ENCODE data around the gene ARL16. TPM values are rescaled to one million over a fixed set of nuclear protein-coding genes. Genes with fewer than 3 reads are reported as not detected.

The ARL16 gene
- total and polyA plus RNA-seq, 3 experiments from 2014 or later, result 16.3 to 33.0 (median 19.7) TPM

GRCh38 chr17:81656835-81657234 lies 26.8 kb downstream of the ARL16 start:
- POLR2A ChIA-PET, result no interaction called here
- Mint-ChIP-seq H3K27ac (no peak overlapping the region), H3K36me3 (peaks cover 0 to 2% (median 0%) of the 10 kb centered on the region in 3 donors), H3K4me1 (peaks cover 3 to 14% (median 6%) of the 10 kb centered on the region in 3 donors), H3K9me3 (no peaks in the 10 kb centered on the region), H3K27me3 (peaks cover 3 to 8% of the 10 kb centered on the region in 2 donors), H3K4me3 (no peak overlapping the region)
- no peak overlapping the region for H3K27ac ChIP-seq (ENCODE audit: low read depth, low read length)
- DNase-seq, result no peak
- peaks cover 9% of the 10 kb centered on the region for H3K4me1 ChIP-seq (ENCODE audit: insufficient read depth, low read length)
- no peaks in the 10 kb centered on the region for H3K36me3 ChIP-seq (ENCODE audit: insufficient read depth, low read length)
- no peak overlapping the region for H3K4me3 ChIP-seq (ENCODE audit: low read length)
- no peaks in the 10 kb centered on the region for H3K27me3 ChIP-seq (ENCODE audit: insufficient read depth, low read length, poor library complexity, severe bottlenecking)
- no peaks in the 10 kb centered on the region for H3K9me3 ChIP-seq (ENCODE audit: low read length)
- CTCF ChIA-PET, result interaction anchor here (1.3 kb wide), 1 partner anchor 11 kb away, joined by 3 read pairs; no protein-coding TSS in a partner anchor

- no peaks in the 10 kb centered on the region for H3K9me3 ChIP-seq (ENCODE audit: low read length)
- H3K4me3 Mint-ChIP-seq, result no peak within 1 kb of the TSS
- H3K36me3 ChIP-seq (ENCODE audit: insufficient read depth, low read length), result no peaks in the 10 kb centered on the region
- H3K4me1 Mint-ChIP-seq, result peaks cover 3 to 16% (median 6%) of the 10 kb centered on the region in 3 donors
- H3K9me3 Mint-ChIP-seq, result no peaks in the 10 kb centered on the region
- peaks cover 9% of the 10 kb centered on the region for H3K4me1 ChIP-seq (ENCODE audit: insufficient read depth, low read length)
- POLR2A ChIA-PET, result no interaction called here
- no peak within 1 kb of the TSS for H3K27ac Mint-ChIP-seq
- no peaks in the 10 kb centered on the region for H3K27me3 ChIP-seq (ENCODE audit: insufficient read depth, low read length, poor library complexity, severe bottlenecking)
- H3K27ac ChIP-seq (ENCODE audit: low read depth, low read length), result no peak within 1 kb of the TSS
- no peak within 1 kb of the TSS for H3K4me3 ChIP-seq (ENCODE audit: low read length)
- H3K27me3 Mint-ChIP-seq, result peaks cover 5 to 8% of the 10 kb centered on the region in 2 donors
- H3K36me3 Mint-ChIP-seq, result peaks cover 0 to 4% (median 0%) of the 10 kb centered on the region in 3 donors
- CTCF ChIA-PET, result interaction anchor here (1.3 kb wide), 1 partner anchor 10 kb away, joined by 3 read pairs; no protein-coding TSS in a partner anchor
- DNase-seq, result no peak
Observed at GRCh38 chr17:81656118-81656743, 27.4 kb downstream of the ARL16 start, which contains the start of gene PDE6G. PDE6G (minus strand) TSS chr17:81656542; CDS start chr17:81653305, 3,237 bp downstream.

GRCh38 chr17:81655378-81656117 lies 28.0 kb downstream of the ARL16 start:
- Mint-ChIP-seq H3K4me3 (no peak overlapping the region), H3K4me1 (peaks cover 3 to 16% (median 6%) of the 10 kb centered on the region in 3 donors), H3K27me3 (peaks cover 8% of the 10 kb centered on the region in 2 donors), H3K27ac (no peak overlapping the region), H3K36me3 (peaks cover 0 to 4% (median 0%) of the 10 kb centered on the region in 3 donors), H3K9me3 (no peaks in the 10 kb centered on the region)
- H3K36me3 ChIP-seq (ENCODE audit: insufficient read depth, low read length), result no peaks in the 10 kb centered on the region
- no peak for DNase-seq
- peaks cover 9% of the 10 kb centered on the region for H3K4me1 ChIP-seq (ENCODE audit: insufficient read depth, low read length)
- POLR2A ChIA-PET, result no interaction called here
- no peaks in the 10 kb centered on the region for H3K9me3 ChIP-seq (ENCODE audit: low read length)
- H3K27me3 ChIP-seq (ENCODE audit: insufficient read depth, low read length, poor library complexity, severe bottlenecking), result no peaks in the 10 kb centered on the region
- no peak overlapping the region for H3K4me3 ChIP-seq (ENCODE audit: low read length)
- CTCF ChIA-PET, result interaction anchor here (1.3 kb wide), 1 partner anchor 9 kb away, joined by 3 read pairs; no protein-coding TSS in a partner anchor
- no peak overlapping the region for H3K27ac ChIP-seq (ENCODE audit: low read depth, low read length)

- POLR2A ChIA-PET, result interaction anchor here (0.6 kb wide), 1 partner anchor 219 kb away, joined by 3 read pairs; no protein-coding TSS in a partner anchor
Observed at GRCh38 chr17:81652906-81653771, 30.5 kb downstream of the ARL16 start.

GRCh38 chr17:81651692-81652091 lies 31.9 kb downstream of the ARL16 start:
- Mint-ChIP-seq H3K4me3 (peak overlapping the region in 1 of 7 donors; percentile 64), H3K9me3 (no peaks in the 10 kb centered on the region), H3K27me3 (peaks cover 25 to 29% of the 10 kb centered on the region in 2 donors), H3K36me3 (peaks cover 0 to 4% (median 0%) of the 10 kb centered on the region in 3 donors), H3K27ac (peak overlapping the region in 1 of 8 donors; percentile 34), H3K4me1 (peaks cover 0 to 16% (median 3%) of the 10 kb centered on the region in 3 donors)
- ChIA-PET CTCF (no interaction called here), POLR2A (no interaction called here)
- H3K36me3 ChIP-seq (ENCODE audit: insufficient read depth, low read length), result no peaks in the 10 kb centered on the region
- H3K27me3 ChIP-seq (ENCODE audit: insufficient read depth, low read length, poor library complexity, severe bottlenecking), result no peaks in the 10 kb centered on the region
- H3K27ac ChIP-seq (ENCODE audit: low read depth, low read length), result no peak overlapping the region
- no peak for DNase-seq
- no peak overlapping the region for H3K4me3 ChIP-seq (ENCODE audit: low read length)
- peaks cover 9% of the 10 kb centered on the region for H3K4me1 ChIP-seq (ENCODE audit: insufficient read depth, low read length)
- no peaks in the 10 kb centered on the region for H3K9me3 ChIP-seq (ENCODE audit: low read length)

More at GRCh38 chr17:81652906-81653771, 30.5 kb downstream of the ARL16 start:
- no peaks in the 10 kb centered on the region for H3K9me3 ChIP-seq (ENCODE audit: low read length)
- H3K27ac ChIP-seq (ENCODE audit: low read depth, low read length), result no peak overlapping the region
- H3K27ac Mint-ChIP-seq, result no peak overlapping the region
- H3K9me3 Mint-ChIP-seq, result no peaks in the 10 kb centered on the region
- CTCF ChIA-PET, result no interaction called here
- peaks cover 9% of the 10 kb centered on the region for H3K4me1 ChIP-seq (ENCODE audit: insufficient read depth, low read length)
- H3K27me3 Mint-ChIP-seq, result peaks cover 20 to 24% of the 10 kb centered on the region in 2 donors
- H3K4me3 ChIP-seq (ENCODE audit: low read length), result no peak overlapping the region
- peaks cover 0 to 4% (median 0%) of the 10 kb centered on the region in 3 donors for H3K36me3 Mint-ChIP-seq
- no peaks in the 10 kb centered on the region for H3K36me3 ChIP-seq (ENCODE audit: insufficient read depth, low read length)
- H3K4me3 Mint-ChIP-seq, result peak overlapping the region in 4 of 7 donors; percentile 19 to 67 (median 45)
- no peaks in the 10 kb centered on the region for H3K27me3 ChIP-seq (ENCODE audit: insufficient read depth, low read length, poor library complexity, severe bottlenecking)
- peaks cover 3 to 16% (median 6%) of the 10 kb centered on the region in 3 donors for H3K4me1 Mint-ChIP-seq
- peak in 1 of 5 donors; percentile 20 for DNase-seq

- H3K27ac Mint-ChIP-seq, result no peak overlapping the region
- peaks cover 0 to 16% (median 3%) of the 10 kb centered on the region in 3 donors for H3K4me1 Mint-ChIP-seq
- peaks cover 9% of the 10 kb centered on the region for H3K4me1 ChIP-seq (ENCODE audit: insufficient read depth, low read length)
- ChIA-PET CTCF (no interaction called here), POLR2A (no interaction called here)
- peaks cover 25 to 29% of the 10 kb centered on the region in 2 donors for H3K27me3 Mint-ChIP-seq
- no peak overlapping the region for H3K4me3 Mint-ChIP-seq
- no peaks in the 10 kb centered on the region for H3K36me3 ChIP-seq (ENCODE audit: insufficient read depth, low read length)
- peaks cover 0 to 4% (median 0%) of the 10 kb centered on the region in 3 donors for H3K36me3 Mint-ChIP-seq
- no peak overlapping the region for H3K27ac ChIP-seq (ENCODE audit: low read depth, low read length)
- no peaks in the 10 kb centered on the region for H3K9me3 Mint-ChIP-seq
- H3K4me3 ChIP-seq (ENCODE audit: low read length), result no peak overlapping the region
- H3K27me3 ChIP-seq (ENCODE audit: insufficient read depth, low read length, poor library complexity, severe bottlenecking), result no peaks in the 10 kb centered on the region
- H3K9me3 ChIP-seq (ENCODE audit: low read length), result no peaks in the 10 kb centered on the region
- DNase-seq, result no peak
Observed at GRCh38 chr17:81650951-81651350, 32.6 kb downstream of the ARL16 start.

GRCh38 chr17:81648707-81649085 lies 34.9 kb downstream of the ARL16 start:
- H3K36me3 Mint-ChIP-seq, result peaks cover 0 to 4% (median 0%) of the 10 kb centered on the region in 3 donors
- H3K4me3 Mint-ChIP-seq, result no peak overlapping the region
- Histone ChIP-seq H3K9me3 (ENCODE audit: low read length) (no peaks in the 10 kb centered on the region), H3K36me3 (ENCODE audit: insufficient read depth, low read length) (no peaks in the 10 kb centered on the region), H3K27ac (ENCODE audit: low read depth, low read length) (no peak overlapping the region), H3K27me3 (ENCODE audit: insufficient read depth, low read length, poor library complexity, severe bottlenecking) (no peaks in the 10 kb centered on the region), H3K4me1 (ENCODE audit: insufficient read depth, low read length) (peaks cover 8% of the 10 kb centered on the region), H3K4me3 (ENCODE audit: low read length) (no peak overlapping the region)
- peaks cover 0 to 13% (median 3%) of the 10 kb centered on the region in 3 donors for H3K4me1 Mint-ChIP-seq
- no peaks in the 10 kb centered on the region for H3K9me3 Mint-ChIP-seq
- H3K27ac Mint-ChIP-seq, result peak overlapping the region in 1 of 8 donors; percentile 77
- no peak for DNase-seq
- peaks cover 25 to 28% of the 10 kb centered on the region in 2 donors for H3K27me3 Mint-ChIP-seq
- POLR2A ChIA-PET, result no interaction called here
- CTCF ChIA-PET, result no interaction called here

Measured in CD8-positive, alpha-beta memory T cell (primary cell).